ENCODE results near the gene MLLT6. TPM values are rescaled to one million over a fixed set of nuclear protein-coding genes. Genes with fewer than 3 reads are reported as not detected.

The MLLT6 gene
- total and polyA plus RNA-seq, 10 of the 15 experiments (the other 5 are each of a cell fraction or from before 2014, with no cell fraction given): 4.8 to 105 (median 36.3) TPM

- TF ChIP-seq GABPA (IDR thresholded peaks at IDR 0.05; ENCODE audit: low read depth) (no peak), MEF2B (IDR thresholded peaks at IDR 0.05; ENCODE audit: partially characterized antibody, poor library complexity, severe bottlenecking) (peak; percentile 4), CREM (IDR thresholded peaks at IDR 0.05; ENCODE audit: low read depth) (peak; percentile 58; the same call in 1 of the 2 replicates), CHD1 (IDR thresholded peaks at IDR 0.05; ENCODE audit: low read depth, low read length) (peak; percentile 84; the same call in 1 of the 2 replicates), NFYB (IDR thresholded peaks at IDR 0.05; ENCODE audit: insufficient read depth, low read depth, low read length) (no peak), EGR1 (IDR thresholded peaks at IDR 0.05; ENCODE audit: borderline replicate concordance in 1 of 2, low read depth in 2 of 2, low read length in 2 of 2) (peak in 1 of 2 experiments; percentile 67; a peak in 1 of 3 replicates), NR2F1 (conservative IDR thresholded peaks at IDR 0.05) (peak; percentile 92), HDAC2 (IDR thresholded peaks at IDR 0.05) (no peak), RUNX3 (IDR thresholded peaks at IDR 0.05; ENCODE audit: low read length) (no peak), POLR2A (IDR thresholded peaks at IDR 0.05; ENCODE audit: low read depth, low read length) (peak; percentile 32), POLR2AphosphoS2 (IDR thresholded peaks at IDR 0.05; ENCODE audit: low read depth, low read length) (no peak), LARP7 (IDR thresholded peaks at IDR 0.05) (no peak), BMI1 (IDR thresholded peaks at IDR 0.05; ENCODE audit: borderline replicate concordance) (no peak), BHLHE40 (IDR thresholded peaks at IDR 0.05; ENCODE audit: borderline replicate concordance in 1 of 2, low read depth in 2 of 2, low read length in 1 of 2) (peak in 1 of 2 experiments; percentile 54; a peak in 1 of 4 replicates), ZNF207 (IDR thresholded peaks at IDR 0.05; ENCODE audit: borderline replicate concordance) (peak; percentile 37; the same call in 1 of the 2 replicates), NBN (IDR thresholded peaks at IDR 0.05) (peak; percentile 60; the same call in 1 of the 2 replicates), SP1 (IDR thresholded peaks at IDR 0.05; ENCODE audit: low read depth, low read length) (peak; percentile 46), MTA3 (IDR thresholded peaks at IDR 0.05; ENCODE audit: borderline replicate concordance, low read length) (peak; percentile 88), ZBED1 (IDR thresholded peaks at IDR 0.05; ENCODE audit: borderline replicate concordance) (peak; percentile 95), FOS (IDR thresholded peaks at IDR 0.05; ENCODE audit: borderline replicate concordance, extremely low read depth, insufficient read length) (no peak), GATAD2B (conservative IDR thresholded peaks at IDR 0.05; ENCODE audit: low read depth) (no peak), YY1 (IDR thresholded peaks at IDR 0.05; ENCODE audit: low read depth, low read length) (peak; percentile 89), RELA (IDR thresholded peaks at IDR 0.05; ENCODE audit: borderline replicate concordance, partially characterized antibody) (peak; percentile 80), ATF7 (IDR thresholded peaks at IDR 0.05; ENCODE audit: low read depth) (peak; percentile 42; the same call in 1 of the 2 replicates), POLR2AphosphoS5 (IDR thresholded peaks at IDR 0.05; ENCODE audit: low read length) (peak; percentile 81)
- TF ChIP-seq, protein P1, sequence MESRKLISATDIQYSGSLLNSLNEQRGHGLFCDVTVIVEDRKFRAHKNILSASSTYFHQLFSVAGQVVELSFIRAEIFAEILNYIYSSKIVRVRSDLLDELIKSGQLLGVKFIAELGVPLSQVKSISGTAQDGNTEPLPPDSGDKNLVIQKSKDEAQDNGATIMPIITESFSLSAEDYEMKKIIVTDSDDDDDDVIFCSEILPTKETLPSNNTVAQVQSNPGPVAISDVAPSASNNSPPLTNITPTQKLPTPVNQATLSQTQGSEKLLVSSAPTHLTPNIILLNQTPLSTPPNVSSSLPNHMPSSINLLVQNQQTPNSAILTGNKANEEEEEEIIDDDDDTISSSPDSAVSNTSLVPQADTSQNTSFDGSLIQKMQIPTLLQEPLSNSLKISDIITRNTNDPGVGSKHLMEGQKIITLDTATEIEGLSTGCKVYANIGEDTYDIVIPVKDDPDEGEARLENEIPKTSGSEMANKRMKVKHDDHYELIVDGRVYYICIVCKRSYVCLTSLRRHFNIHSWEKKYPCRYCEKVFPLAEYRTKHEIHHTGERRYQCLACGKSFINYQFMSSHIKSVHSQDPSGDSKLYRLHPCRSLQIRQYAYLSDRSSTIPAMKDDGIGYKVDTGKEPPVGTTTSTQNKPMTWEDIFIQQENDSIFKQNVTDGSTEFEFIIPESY (IDR thresholded peaks at IDR 0.05): no peak
- TF ChIP-seq, protein P2, sequence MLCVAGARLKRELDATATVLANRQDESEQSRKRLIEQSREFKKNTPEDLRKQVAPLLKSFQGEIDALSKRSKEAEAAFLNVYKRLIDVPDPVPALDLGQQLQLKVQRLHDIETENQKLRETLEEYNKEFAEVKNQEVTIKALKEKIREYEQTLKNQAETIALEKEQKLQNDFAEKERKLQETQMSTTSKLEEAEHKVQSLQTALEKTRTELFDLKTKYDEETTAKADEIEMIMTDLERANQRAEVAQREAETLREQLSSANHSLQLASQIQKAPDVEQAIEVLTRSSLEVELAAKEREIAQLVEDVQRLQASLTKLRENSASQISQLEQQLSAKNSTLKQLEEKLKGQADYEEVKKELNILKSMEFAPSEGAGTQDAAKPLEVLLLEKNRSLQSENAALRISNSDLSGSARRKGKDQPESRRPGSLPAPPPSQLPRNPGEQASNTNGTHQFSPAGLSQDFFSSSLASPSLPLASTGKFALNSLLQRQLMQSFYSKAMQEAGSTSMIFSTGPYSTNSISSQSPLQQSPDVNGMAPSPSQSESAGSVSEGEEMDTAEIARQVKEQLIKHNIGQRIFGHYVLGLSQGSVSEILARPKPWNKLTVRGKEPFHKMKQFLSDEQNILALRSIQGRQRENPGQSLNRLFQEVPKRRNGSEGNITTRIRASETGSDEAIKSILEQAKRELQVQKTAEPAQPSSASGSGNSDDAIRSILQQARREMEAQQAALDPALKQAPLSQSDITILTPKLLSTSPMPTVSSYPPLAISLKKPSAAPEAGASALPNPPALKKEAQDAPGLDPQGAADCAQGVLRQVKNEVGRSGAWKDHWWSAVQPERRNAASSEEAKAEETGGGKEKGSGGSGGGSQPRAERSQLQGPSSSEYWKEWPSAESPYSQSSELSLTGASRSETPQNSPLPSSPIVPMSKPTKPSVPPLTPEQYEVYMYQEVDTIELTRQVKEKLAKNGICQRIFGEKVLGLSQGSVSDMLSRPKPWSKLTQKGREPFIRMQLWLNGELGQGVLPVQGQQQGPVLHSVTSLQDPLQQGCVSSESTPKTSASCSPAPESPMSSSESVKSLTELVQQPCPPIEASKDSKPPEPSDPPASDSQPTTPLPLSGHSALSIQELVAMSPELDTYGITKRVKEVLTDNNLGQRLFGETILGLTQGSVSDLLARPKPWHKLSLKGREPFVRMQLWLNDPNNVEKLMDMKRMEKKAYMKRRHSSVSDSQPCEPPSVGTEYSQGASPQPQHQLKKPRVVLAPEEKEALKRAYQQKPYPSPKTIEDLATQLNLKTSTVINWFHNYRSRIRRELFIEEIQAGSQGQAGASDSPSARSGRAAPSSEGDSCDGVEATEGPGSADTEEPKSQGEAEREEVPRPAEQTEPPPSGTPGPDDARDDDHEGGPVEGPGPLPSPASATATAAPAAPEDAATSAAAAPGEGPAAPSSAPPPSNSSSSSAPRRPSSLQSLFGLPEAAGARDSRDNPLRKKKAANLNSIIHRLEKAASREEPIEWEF (IDR thresholded peaks at IDR 0.05; ENCODE audit: insufficient replicate concordance, low read depth, low read length): peak; percentile 46
These were observed 3.4 kb upstream of the MLLT6 start (continued) for GRCh38 chr17:38701504-38702165.
